Activated T-cell treated with anti-CD3 and anti-CD28 coated beads, Interleukin-2, amount 50 U/mL, for 24 hours (primary cell): ENCODE measurements around the gene PCDHB7.
"Not testable (repeated sequence)": the region's sequence is repeated elsewhere in the genome, so short reads cannot be mapped to it uniquely, and the experiment has no call there.

ENCODE experiments used
- DNase-seq: peaks from one replicate; pipeline ENCODE4 v3.0.0-alpha.2; 2020
- H3K27ac Mint-ChIP-seq: 2 replicates; pipeline ENCODE4 v1.8.0; 2020; ENCODE audit warnings: mild to moderate bottlenecking, mixed read lengths
- H3K27me3 Mint-ChIP-seq: 2 replicates; pipeline ENCODE4 v1.8.0; 2020; ENCODE audit warnings: mixed read lengths
- H3K36me3 Mint-ChIP-seq: 2 replicates; pipeline ENCODE4 v1.8.0; 2020; ENCODE audit warnings: low read depth, mixed read lengths
- H3K4me1 Mint-ChIP-seq: 2 replicates; pipeline ENCODE4 v1.8.0; 2020; ENCODE audit warnings: low read depth, mixed read lengths
- H3K4me3 Mint-ChIP-seq: 2 replicates; pipeline ENCODE4 v1.8.0; 2020; ENCODE audit warnings: mild to moderate bottlenecking, moderate library complexity, mixed read lengths
- H3K9me3 Mint-ChIP-seq: 2 replicates; pipeline ENCODE4 v1.8.0; 2020; ENCODE audit warnings: mixed read lengths

Gene PCDHB7

DNA sequence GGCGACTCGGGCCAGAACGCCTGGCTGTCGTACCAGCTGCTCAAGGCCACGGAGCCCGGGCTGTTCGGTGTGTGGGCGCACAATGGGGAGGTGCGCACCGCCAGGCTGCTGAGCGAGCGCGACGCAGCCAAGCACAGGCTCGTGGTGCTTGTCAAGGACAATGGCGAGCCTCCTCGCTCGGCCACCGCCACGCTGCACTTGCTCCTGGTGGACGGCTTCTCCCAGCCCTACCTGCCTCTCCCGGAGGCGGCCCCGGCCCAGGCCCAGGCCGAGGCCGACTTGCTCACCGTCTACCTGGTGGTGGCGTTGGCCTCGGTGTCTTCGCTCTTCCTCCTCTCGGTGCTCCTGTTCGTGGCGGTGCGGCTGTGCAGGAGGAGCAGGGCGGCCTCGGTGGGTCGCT is 21.9 kb downstream of the PCDHB7 start:
- H3K9me3 Mint-ChIP-seq = peaks cover 39% of the 10 kb centered on the region
- not testable (repeated sequence) for DNase-seq, H3K4me3 Mint-ChIP-seq, H3K36me3 Mint-ChIP-seq, H3K27ac Mint-ChIP-seq, H3K4me1 Mint-ChIP-seq
- peaks cover 69% of the 10 kb centered on the region for H3K27me3 Mint-ChIP-seq

DNA sequence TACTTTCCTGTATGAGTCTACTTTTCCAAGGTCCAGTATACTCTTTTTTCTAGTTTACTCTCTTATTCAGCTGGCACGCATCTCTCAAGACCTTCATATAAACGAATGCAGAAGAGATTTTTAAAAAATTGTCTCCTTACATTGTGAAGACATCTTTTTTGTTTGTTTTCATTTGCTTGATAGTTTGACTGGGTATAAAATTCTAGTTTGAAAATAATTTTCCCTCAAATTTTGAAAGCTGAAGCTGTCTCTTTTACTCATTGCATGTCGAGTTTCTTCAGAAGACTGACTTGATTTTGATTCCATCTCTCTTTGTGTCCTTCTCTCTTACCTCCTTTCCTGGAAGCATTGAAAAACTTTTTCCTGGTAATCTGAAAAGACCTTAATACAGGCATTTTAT is 23.9 kb downstream of the PCDHB7 start:
- DNase-seq = no peak
- H3K9me3 Mint-ChIP-seq = peaks cover 44% of the 10 kb centered on the region
- H3K27ac Mint-ChIP-seq = no peak overlapping the region
- peaks cover 69% of the 10 kb centered on the region for H3K27me3 Mint-ChIP-seq
- no peak overlapping the region for H3K4me3 Mint-ChIP-seq
- H3K4me1 Mint-ChIP-seq = no peaks in the 10 kb centered on the region
- H3K36me3 Mint-ChIP-seq = peaks cover 7% of the 10 kb centered on the region

DNA sequence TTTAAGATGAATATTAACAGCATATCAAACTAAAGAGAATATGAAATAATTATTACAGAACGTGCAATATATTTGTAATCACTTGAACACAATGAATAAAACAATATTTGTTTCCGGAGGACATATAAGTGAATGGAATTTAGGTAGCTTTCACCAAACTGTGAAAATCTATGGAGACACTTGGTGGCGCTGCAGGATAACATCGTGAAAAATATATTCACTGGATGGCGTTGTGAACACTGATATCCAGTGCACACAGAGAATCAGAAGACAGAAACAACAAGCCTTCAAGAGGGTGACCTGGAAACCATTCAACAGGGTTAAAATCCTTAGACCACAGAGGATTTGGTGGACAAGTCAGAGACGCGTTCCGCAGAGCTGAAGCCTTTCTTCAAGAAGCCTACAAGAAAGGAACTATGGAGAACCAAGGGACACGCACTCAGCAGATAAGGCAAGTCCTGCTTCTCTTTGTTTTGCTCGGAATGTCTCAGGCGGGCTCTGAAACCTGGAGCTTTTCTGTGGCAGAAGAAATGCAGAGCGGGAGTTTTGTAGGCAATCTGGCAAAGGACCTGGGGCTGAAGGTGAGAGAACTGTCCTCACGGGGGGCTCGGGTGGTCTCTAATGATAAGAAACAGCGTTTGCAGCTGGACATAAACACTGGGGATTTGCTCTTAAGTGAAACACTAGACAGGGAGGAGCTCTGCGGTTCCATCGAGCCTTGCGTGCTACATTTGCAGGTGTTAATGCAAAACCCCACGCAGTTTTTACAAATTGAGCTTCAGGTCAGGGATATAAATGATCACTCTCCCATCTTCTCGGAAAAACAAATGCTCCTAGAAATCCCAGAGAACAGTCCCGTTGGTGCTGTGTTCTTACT is 27.2 kb downstream of the PCDHB7 start, which contains the start of gene PCDHB11:
Gene PCDHB11 (plus strand): TSS at position 269 of the 877 bp plus-strand sequence. CDS start 148 bp downstream, at position 417.
- Mint-ChIP-seq H3K9me3 (peaks cover 30% of the 10 kb centered on the region), H3K4me1 (no peaks in the 10 kb centered on the region), H3K4me3 (no peak within 1 kb of the TSS), H3K27me3 (peaks cover 56% of the 10 kb centered on the region), H3K27ac (no peak within 1 kb of the TSS), H3K36me3 (peaks cover 3% of the 10 kb centered on the region)
- no peak for DNase-seq

DNA sequence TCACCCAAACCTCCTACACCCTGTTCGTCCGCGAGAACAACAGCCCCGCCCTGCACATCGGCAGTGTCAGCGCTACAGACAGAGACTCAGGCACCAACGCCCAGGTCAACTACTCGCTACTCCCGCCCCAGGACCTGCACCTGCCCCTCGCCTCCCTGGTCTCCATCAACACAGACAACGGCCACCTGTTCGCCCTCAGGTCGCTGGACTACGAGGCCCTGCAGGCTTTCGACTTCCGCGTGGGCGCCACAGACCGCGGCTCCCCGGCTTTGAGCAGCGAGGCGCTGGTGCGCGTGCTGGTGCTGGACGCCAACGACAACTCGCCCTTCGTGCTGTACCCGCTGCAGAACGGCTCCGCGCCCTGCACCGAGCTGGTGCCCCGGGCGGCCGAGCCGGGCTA is 28.7 kb downstream of the PCDHB7 start:
- H3K4me3 Mint-ChIP-seq, H3K36me3 Mint-ChIP-seq, H3K27ac Mint-ChIP-seq, DNase-seq, H3K4me1 Mint-ChIP-seq: not testable (repeated sequence)
- H3K27me3 Mint-ChIP-seq = peaks cover 60% of the 10 kb centered on the region
- peaks cover 25% of the 10 kb centered on the region for H3K9me3 Mint-ChIP-seq

DNA sequence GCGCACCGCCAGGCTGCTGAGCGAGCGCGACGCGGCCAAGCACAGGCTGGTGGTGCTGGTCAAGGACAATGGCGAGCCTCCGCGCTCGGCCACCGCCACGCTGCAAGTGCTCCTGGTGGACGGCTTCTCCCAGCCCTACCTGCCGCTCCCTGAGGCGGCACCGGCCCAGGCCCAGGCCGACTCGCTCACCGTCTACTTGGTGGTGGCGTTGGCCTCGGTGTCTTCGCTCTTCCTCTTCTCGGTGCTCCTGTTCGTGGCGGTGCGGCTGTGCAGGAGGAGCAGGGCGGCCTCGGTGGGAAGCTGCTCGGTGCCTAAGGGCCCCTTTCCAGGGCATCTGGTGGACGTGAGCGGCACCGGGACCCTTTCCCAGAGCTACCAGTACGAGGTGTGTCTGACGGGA is 29.2 kb downstream of the PCDHB7 start:
- H3K9me3 Mint-ChIP-seq = peaks cover 20% of the 10 kb centered on the region
- not testable (repeated sequence) for H3K4me3 Mint-ChIP-seq, DNase-seq, H3K36me3 Mint-ChIP-seq, H3K27ac Mint-ChIP-seq, H3K4me1 Mint-ChIP-seq
- peaks cover 59% of the 10 kb centered on the region for H3K27me3 Mint-ChIP-seq

DNA sequence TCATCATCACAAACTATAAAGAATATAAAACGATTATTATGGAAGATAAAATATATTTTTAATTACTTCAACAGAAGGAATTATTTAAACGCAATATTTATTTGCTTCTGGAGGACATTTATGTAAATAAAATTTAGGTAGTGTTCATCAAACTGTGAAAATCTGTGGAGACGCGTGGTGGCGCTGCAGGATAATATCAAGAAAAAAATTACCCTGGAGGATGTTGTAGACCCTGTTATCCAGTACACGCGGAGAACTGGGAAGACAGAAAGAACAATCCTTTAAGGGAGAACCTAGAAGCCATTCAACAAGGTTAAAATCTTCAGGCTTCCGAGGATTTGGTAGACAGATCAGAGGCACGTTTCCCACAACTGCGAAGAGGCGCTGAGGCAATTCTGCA is 36.0 kb downstream of the PCDHB7 start, which contains the start of gene PCDHB12:
Gene PCDHB12 (plus strand): TSS at position 242 of the 400 bp plus-strand sequence. CDS start 189 bp downstream, outside the sequence.
- Mint-ChIP-seq H3K9me3 (peaks cover 3% of the 10 kb centered on the region), H3K4me1 (no peaks in the 10 kb centered on the region), H3K36me3 (peaks cover 2% of the 10 kb centered on the region), H3K27me3 (peaks cover 69% of the 10 kb centered on the region), H3K27ac (no peak within 1 kb of the TSS), H3K4me3 (no peak within 1 kb of the TSS)
- DNase-seq = no peak

DNA sequence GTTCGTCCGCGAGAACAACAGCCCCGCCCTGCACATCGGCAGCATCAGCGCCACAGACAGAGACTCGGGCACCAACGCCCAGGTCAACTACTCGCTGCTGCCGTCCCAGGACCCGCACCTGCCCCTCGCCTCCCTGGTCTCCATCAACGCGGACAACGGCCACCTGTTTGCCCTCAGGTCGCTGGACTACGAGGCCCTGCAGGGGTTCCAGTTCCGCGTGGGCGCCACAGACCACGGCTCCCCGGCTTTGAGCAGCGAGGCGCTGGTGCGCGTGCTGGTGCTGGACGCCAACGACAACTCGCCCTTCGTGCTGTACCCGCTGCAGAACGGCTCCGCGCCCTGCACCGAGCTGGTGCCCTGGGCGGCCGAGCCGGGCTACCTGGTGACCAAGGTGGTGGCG is 37.8 kb downstream of the PCDHB7 start:
- H3K36me3 Mint-ChIP-seq, H3K4me1 Mint-ChIP-seq, H3K27ac Mint-ChIP-seq, DNase-seq, H3K4me3 Mint-ChIP-seq: not testable (repeated sequence)
- Mint-ChIP-seq H3K27me3 (peaks cover 79% of the 10 kb centered on the region), H3K9me3 (peaks cover 13% of the 10 kb centered on the region)

DNA sequence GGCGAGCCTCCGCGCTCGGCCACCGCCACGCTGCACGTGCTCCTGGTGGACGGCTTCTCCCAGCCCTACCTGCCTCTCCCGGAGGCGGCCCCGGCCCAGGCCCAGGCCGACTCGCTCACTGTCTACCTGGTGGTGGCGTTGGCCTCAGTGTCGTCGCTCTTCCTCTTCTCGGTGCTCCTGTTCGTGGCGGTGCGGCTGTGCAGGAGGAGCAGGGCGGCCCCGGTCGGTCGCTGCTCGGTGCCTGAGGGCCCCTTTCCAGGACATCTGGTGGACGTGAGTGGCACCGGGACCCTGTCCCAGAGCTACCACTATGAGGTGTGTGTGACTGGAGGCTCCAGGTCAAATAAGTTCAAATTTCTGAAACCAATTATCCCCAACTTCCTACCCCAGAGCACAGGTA is 38.4 kb downstream of the PCDHB7 start:
- H3K4me1 Mint-ChIP-seq, H3K27ac Mint-ChIP-seq, H3K4me3 Mint-ChIP-seq, H3K36me3 Mint-ChIP-seq, DNase-seq: not testable (repeated sequence)
- H3K27me3 Mint-ChIP-seq = peaks cover 80% of the 10 kb centered on the region
- peaks cover 14% of the 10 kb centered on the region for H3K9me3 Mint-ChIP-seq

DNA sequence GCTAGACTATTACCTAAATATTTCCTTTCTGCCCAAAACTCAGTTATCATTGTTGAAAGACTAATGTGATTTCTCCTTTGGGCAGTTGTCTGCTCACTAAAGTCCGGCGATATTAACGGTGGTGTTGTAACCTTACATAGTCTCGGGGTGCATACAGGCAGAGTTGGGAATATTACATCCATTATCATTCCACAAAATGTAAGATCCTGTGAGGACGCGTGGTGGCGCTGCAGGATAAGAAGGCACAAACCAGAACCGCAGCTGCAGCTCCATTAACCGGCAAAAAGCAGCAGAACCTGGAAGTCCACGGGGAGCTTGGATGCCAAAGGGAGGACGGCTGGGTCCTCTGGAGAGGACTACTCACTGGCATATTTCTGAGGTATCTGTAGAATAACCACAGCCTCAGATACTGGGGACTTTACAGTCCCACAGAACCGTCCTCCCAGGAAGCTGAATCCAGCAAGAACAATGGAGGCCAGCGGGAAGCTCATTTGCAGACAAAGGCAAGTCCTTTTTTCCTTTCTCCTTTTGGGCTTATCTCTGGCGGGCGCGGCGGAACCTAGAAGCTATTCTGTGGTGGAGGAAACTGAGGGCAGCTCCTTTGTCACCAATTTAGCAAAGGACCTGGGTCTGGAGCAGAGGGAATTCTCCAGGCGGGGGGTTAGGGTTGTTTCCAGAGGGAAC is 41.4 kb downstream of the PCDHB7 start, which contains the start of gene PCDHB13:
Gene PCDHB13 (plus strand): TSS at position 264 of the 684 bp plus-strand sequence. CDS start 205 bp downstream, at position 469.
- H3K9me3 Mint-ChIP-seq = peaks cover 25% of the 10 kb centered on the region
- H3K27me3 Mint-ChIP-seq = peaks cover 74% of the 10 kb centered on the region
- H3K36me3 Mint-ChIP-seq = peaks cover 15% of the 10 kb centered on the region
- H3K27ac Mint-ChIP-seq, DNase-seq, H3K4me3 Mint-ChIP-seq, H3K4me1 Mint-ChIP-seq: not testable (repeated sequence)

DNA sequence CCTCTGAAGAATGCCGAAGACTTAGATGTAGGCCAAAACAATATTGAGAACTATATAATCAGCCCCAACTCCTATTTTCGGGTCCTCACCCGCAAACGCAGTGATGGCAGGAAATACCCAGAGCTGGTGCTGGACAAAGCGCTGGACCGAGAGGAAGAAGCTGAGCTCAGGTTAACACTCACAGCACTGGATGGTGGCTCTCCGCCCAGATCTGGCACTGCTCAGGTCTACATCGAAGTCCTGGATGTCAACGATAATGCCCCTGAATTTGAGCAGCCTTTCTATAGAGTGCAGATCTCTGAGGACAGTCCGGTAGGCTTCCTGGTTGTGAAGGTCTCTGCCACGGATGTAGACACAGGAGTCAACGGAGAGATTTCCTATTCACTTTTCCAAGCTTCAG is 42.1 kb downstream of the PCDHB7 start:
- not testable (repeated sequence) for H3K4me1 Mint-ChIP-seq, H3K27ac Mint-ChIP-seq, H3K4me3 Mint-ChIP-seq, DNase-seq
- peaks cover 16% of the 10 kb centered on the region for H3K36me3 Mint-ChIP-seq
- H3K27me3 Mint-ChIP-seq = peaks cover 71% of the 10 kb centered on the region
- peaks cover 30% of the 10 kb centered on the region for H3K9me3 Mint-ChIP-seq

DNA sequence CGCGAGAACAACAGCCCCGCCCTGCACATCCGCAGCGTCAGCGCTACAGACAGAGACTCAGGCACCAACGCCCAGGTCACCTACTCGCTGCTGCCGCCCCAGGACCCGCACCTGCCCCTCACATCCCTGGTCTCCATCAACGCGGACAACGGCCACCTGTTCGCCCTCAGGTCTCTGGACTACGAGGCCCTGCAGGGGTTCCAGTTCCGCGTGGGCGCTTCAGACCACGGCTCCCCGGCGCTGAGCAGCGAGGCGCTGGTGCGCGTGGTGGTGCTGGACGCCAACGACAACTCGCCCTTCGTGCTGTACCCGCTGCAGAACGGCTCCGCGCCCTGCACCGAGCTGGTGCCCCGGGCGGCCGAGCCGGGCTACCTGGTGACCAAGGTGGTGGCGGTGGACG is 43.1 kb downstream of the PCDHB7 start:
- H3K9me3 Mint-ChIP-seq = peaks cover 36% of the 10 kb centered on the region
- H3K4me1 Mint-ChIP-seq, DNase-seq, H3K27ac Mint-ChIP-seq, H3K4me3 Mint-ChIP-seq: not testable (repeated sequence)
- peaks cover 73% of the 10 kb centered on the region for H3K27me3 Mint-ChIP-seq
- peaks cover 16% of the 10 kb centered on the region for H3K36me3 Mint-ChIP-seq

DNA sequence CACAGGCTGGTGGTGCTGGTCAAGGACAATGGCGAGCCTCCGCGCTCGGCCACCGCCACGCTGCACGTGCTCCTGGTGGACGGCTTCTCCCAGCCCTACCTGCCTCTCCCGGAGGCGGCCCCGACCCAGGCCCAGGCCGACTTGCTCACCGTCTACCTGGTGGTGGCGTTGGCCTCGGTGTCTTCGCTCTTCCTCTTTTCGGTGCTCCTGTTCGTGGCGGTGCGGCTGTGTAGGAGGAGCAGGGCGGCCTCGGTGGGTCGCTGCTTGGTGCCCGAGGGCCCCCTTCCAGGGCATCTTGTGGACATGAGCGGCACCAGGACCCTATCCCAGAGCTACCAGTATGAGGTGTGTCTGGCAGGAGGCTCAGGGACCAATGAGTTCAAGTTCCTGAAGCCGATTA is 43.6 kb downstream of the PCDHB7 start:
- H3K9me3 Mint-ChIP-seq = peaks cover 33% of the 10 kb centered on the region
- H3K27me3 Mint-ChIP-seq = peaks cover 75% of the 10 kb centered on the region
- H3K27ac Mint-ChIP-seq, H3K4me3 Mint-ChIP-seq, H3K4me1 Mint-ChIP-seq, DNase-seq: not testable (repeated sequence)
- H3K36me3 Mint-ChIP-seq = peaks cover 14% of the 10 kb centered on the region

DNA sequence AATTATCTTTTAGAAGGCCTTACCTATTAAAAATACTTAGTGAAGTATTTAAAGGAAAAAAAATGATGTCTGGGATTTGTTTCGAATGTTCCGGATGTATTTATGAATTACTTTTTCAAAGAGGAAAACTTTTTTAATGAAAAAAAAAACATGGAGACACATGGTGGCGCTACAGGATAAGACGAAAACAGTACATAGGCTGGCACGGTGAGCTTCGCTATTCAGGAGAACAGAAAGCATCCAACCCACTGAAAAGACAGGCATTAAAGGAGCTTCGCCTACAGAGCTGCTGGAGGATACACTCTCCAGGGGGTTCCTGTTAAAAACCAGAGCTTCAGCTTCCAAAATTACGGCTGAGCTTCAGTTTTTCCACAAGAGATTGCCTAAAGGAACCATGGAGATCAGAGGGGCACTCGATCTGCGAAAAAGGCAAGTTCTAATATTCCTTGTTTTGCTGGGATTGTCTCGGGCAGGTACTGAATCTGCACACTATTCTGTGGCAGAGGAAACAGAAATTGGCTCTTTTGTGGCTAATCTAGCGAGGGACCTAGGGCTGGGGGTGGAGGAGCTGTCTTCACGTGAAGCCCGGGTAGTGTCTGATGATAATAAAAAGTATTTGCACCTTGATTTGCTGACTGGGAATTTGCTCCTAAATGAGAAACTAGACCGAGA is 50.8 kb downstream of the PCDHB7 start, which contains the start of gene PCDHB14:
Gene PCDHB14 (plus strand): TSS at position 232 of the 672 bp plus-strand sequence. CDS start 163 bp downstream, at position 395.
- peaks cover 72% of the 10 kb centered on the region for H3K27me3 Mint-ChIP-seq
- peak within 1 kb of the TSS; percentile 11 for H3K4me3 Mint-ChIP-seq
- peaks cover 21% of the 10 kb centered on the region for H3K9me3 Mint-ChIP-seq

DNA sequence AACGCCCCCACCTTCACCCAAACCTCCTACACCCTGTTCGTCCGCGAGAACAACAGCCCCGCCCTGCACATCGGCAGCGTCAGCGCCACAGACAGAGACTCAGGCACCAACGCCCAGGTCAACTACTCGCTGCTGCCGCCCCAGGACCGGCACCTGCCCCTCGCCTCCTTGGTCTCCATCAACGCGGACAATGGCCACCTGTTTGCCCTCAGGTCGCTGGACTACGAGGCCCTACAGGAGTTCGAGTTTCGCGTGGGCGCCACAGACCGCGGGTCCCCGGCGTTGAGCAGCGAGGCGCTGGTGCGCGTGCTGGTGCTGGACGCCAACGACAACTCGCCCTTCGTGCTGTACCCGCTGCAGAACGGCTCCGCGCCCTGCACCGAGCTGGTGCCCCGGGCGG is 52.4 kb downstream of the PCDHB7 start:
- DNase-seq, H3K27ac Mint-ChIP-seq, H3K36me3 Mint-ChIP-seq, H3K4me1 Mint-ChIP-seq, H3K4me3 Mint-ChIP-seq: not testable (repeated sequence)
- Mint-ChIP-seq H3K27me3 (peaks cover 62% of the 10 kb centered on the region), H3K9me3 (peaks cover 15% of the 10 kb centered on the region)

More for the DNA sequence above, 50.8 kb downstream of the PCDHB7 start, which contains the start of gene PCDHB14:
- Mint-ChIP-seq H3K4me1 (peaks cover 6% of the 10 kb centered on the region), H3K27ac (no peak within 1 kb of the TSS), H3K36me3 (peaks cover 11% of the 10 kb centered on the region)
- DNase-seq = no peak
